ENCODE results near the gene KYNU. TPM values are rescaled to one million over a fixed set of nuclear protein-coding genes. Genes with fewer than 3 reads are reported as not detected.

KYNU gene
- total and polyA plus RNA-seq, 7 donors, result 0.10 to 0.69 (median 0.40) TPM

GRCh38 chr2:142843731-142844130 is 33.7 kb upstream of the KYNU start:
- no peak for ATAC-seq

GRCh38 chr2:142848023-142848606 is 29.3 kb upstream of the KYNU start:
- H3K4me1 ChIP-seq, result no peaks in the 10 kb centered on the region
- H3K4me3 ChIP-seq, result no peak overlapping the region
- DNase-seq (no peak), ATAC-seq (no peak)
- 81 to 85% (median 82%) methylated on average over 2 of the region's 2 CpGs for WGBS, 3 donors
- TF ChIP-seq CTCF (IDR thresholded peaks at IDR 0.05), result no peak
- no peak overlapping the region for H3K27ac ChIP-seq
- intact Hi-C loops (cut with DNase I), result no loop called here
- no peaks in the 10 kb centered on the region for H3K9me3 ChIP-seq
- no peaks in the 10 kb centered on the region for H3K27me3 ChIP-seq (ENCODE audit: insufficient read depth in 3 of 3, low read length in 2 of 3)
- no peaks in the 10 kb centered on the region for H3K36me3 ChIP-seq (ENCODE audit: insufficient read depth in 1 of 2, low read depth in 1 of 2)

More at GRCh38 chr2:142843731-142844130, 33.7 kb upstream of the KYNU start:
- H3K36me3 ChIP-seq (ENCODE audit: insufficient read depth in 1 of 2, low read depth in 1 of 2), result no peaks in the 10 kb centered on the region
- no peak overlapping the region for H3K27ac ChIP-seq
- no peaks in the 10 kb centered on the region for H3K27me3 ChIP-seq (ENCODE audit: insufficient read depth in 3 of 3, low read length in 2 of 3)
- DNase-seq, result no peak
- intact Hi-C loops (cut with DNase I), result no loop called here
- H3K4me1 ChIP-seq, result no peaks in the 10 kb centered on the region
- H3K9me3 ChIP-seq, result no peaks in the 10 kb centered on the region
- TF ChIP-seq CTCF (IDR thresholded peaks at IDR 0.05), result no peak
- 56 to 62% (median 56%) methylated on average over 2 of the region's 2 CpGs for WGBS, 3 donors
- H3K4me3 ChIP-seq, result no peak overlapping the region

GRCh38 chr2:142849820-142850219 is 27.6 kb upstream of the KYNU start:
- WGBS, 3 donors, result 51 to 55% (median 51%) methylated on average over 3 of the region's 3 CpGs
- no peak overlapping the region for H3K27ac ChIP-seq
- no peaks in the 10 kb centered on the region for H3K4me1 ChIP-seq
- H3K9me3 ChIP-seq, result no peaks in the 10 kb centered on the region
- no peaks in the 10 kb centered on the region for H3K36me3 ChIP-seq (ENCODE audit: insufficient read depth in 1 of 2, low read depth in 1 of 2)
- H3K4me3 ChIP-seq, result no peak overlapping the region
- TF ChIP-seq CTCF (IDR thresholded peaks at IDR 0.05), result no peak
- intact Hi-C loops (cut with DNase I), result no loop called here
- DNase-seq (no peak), ATAC-seq (no peak)
- H3K27me3 ChIP-seq (ENCODE audit: insufficient read depth in 3 of 3, low read length in 2 of 3), result no peaks in the 10 kb centered on the region

- no peak for DNase-seq
- ATAC-seq, result no peak
- no peaks in the 10 kb centered on the region for H3K27me3 ChIP-seq (ENCODE audit: insufficient read depth in 3 of 3, low read length in 2 of 3)
- no peaks in the 10 kb centered on the region for H3K4me1 ChIP-seq
- H3K9me3 ChIP-seq, result no peaks in the 10 kb centered on the region
- intact Hi-C loops (cut with DNase I), result no loop called here
- no peak overlapping the region for H3K27ac ChIP-seq
- 78 to 82% (median 81%) methylated on average over 6 of the region's 6 CpGs for WGBS, 3 donors
- H3K36me3 ChIP-seq (ENCODE audit: insufficient read depth in 1 of 2, low read depth in 1 of 2), result no peaks in the 10 kb centered on the region
- TF ChIP-seq CTCF (IDR thresholded peaks at IDR 0.05), result no peak
- no peak overlapping the region for H3K4me3 ChIP-seq
Measured at GRCh38 chr2:142853912-142854311, 23.6 kb upstream of the KYNU start.
